A673 (cell line): Measurements from ENCODE around the gene TMEM234. TPM values are rescaled to one million over a fixed set of nuclear protein-coding genes. Genes with fewer than 3 reads are reported as not detected.

Experiments
- BruUV-seq: library from RNA; stranded (reverse); fragments of 400-500 nt; replicated peaks from 2 replicates; lab custom pipeline; 2021; lab: Mats Ljungman, UMichigan
- CTCF ChIA-PET: fragments of 300-600 bp; sonication (Branson Sonifier 250); formaldehyde crosslinking; loops from one replicate; lab custom pipeline; 2022; ENCODE audit warnings: antibody characterized with exemption; lab: Charles Lee
- POLR2A ChIA-PET: fragments of 300-600 bp; sonication (Branson Sonifier 250); formaldehyde crosslinking; loops from one replicate; lab custom pipeline; 2022; ENCODE audit warnings: antibody characterized with exemption; ENCODE audit not compliant: low non-redundant PET; lab: Charles Lee
- DNase-seq: peaks from one replicate; pipeline ENCODE4 v3.0.0-alpha.2; 2015; ENCODE audit warnings: low spot score
- H3K27ac ChIP-seq: fragments of 200-600 bp; sonication (generic); 2 replicates; pipeline ENCODE4 v1.5.1; 2016; ENCODE audit warnings: mixed run types, low read depth, mild to moderate bottlenecking, mixed read lengths, antibody characterized with exemption, low read length; ENCODE audit not compliant: poor library complexity, severe bottlenecking
- H3K27me3 ChIP-seq: fragments of 200-600 bp; sonication (generic); replicated peaks from 2 replicates; pipeline ENCODE4 v1.6.1; 2017; ENCODE audit warnings: mixed run types, low read depth, mild to moderate bottlenecking, mixed read lengths, antibody characterized with exemption, low read length; ENCODE audit not compliant: insufficient read depth, poor library complexity
- H3K36me3 ChIP-seq: fragments of 200-600 bp; sonication (generic); 2 replicates; pipeline ENCODE4 v1.6.1; 2016; ENCODE audit warnings: mixed run types, mild to moderate bottlenecking, mixed read lengths, antibody characterized with exemption, low read length; ENCODE audit not compliant: insufficient read depth, poor library complexity, severe bottlenecking
- H3K4me1 ChIP-seq: fragments of 200-600 bp; sonication (generic); 2 replicates; pipeline ENCODE4 v1.6.1; 2017; ENCODE audit warnings: mixed run types, mild to moderate bottlenecking, mixed read lengths, antibody characterized with exemption, low read length; ENCODE audit not compliant: insufficient read depth, poor library complexity, severe bottlenecking
- H3K4me3 ChIP-seq: fragments of 200-600 bp; sonication (generic); 2 replicates; pipeline ENCODE4 v1.5.1; 2016; ENCODE audit warnings: low read depth, mixed run types, mild to moderate bottlenecking, mixed read lengths, low read length; ENCODE audit not compliant: poor library complexity, severe bottlenecking
- H3K9me3 ChIP-seq: fragments of 200-600 bp; sonication (generic); 2 replicates; pipeline ENCODE4 v1.6.1; 2016; ENCODE audit warnings: mixed run types, low read depth, mild to moderate bottlenecking, mixed read lengths, antibody characterized with exemption, low read length; ENCODE audit not compliant: poor library complexity, severe bottlenecking
- CTCF ChIP-seq: fragments of 300-800, 200-600 bp; sonication (generic); conservative IDR thresholded peaks from 2 replicates; pipeline ENCODE4 v1.5.1; 2017; ENCODE audit warnings: low read depth, mild to moderate bottlenecking, antibody characterized with exemption, low read length, moderate library complexity, mixed read lengths
- EZH2 ChIP-seq: fragments of 200-600 bp; sonication (generic); IDR thresholded peaks from 2 replicates; pipeline ENCODE4 v1.6.1; 2017; ENCODE audit warnings: borderline replicate concordance, low read depth, mild to moderate bottlenecking, mixed read lengths, antibody characterized with exemption, low read length; ENCODE audit not compliant: poor library complexity, severe bottlenecking
- intact Hi-C: fragments of 100-400 bp; cut with micrococcal nuclease; formaldehyde crosslinking; loops from one replicate; pipeline ENCODE4 v1.10.0; 2022; ENCODE audit not compliant: unreplicated experiment
- total RNA-seq: library from RNA; stranded (reverse); gene quantifications from 2 replicates; pipeline ENCODE4 v1.2.3, GENCODE V29; 2021

TMEM234 gene
- total RNA-seq, 1 experiment from 2014 or later, result 15.4 TPM

- CTCF ChIA-PET, result no interaction called here
- Histone ChIP-seq H3K27me3 (no peaks in the 10 kb centered on the region), H3K9me3 (no peaks in the 10 kb centered on the region), H3K4me3 (no peak overlapping the region), H3K27ac (peak overlapping the region; percentile 60), H3K36me3 (peaks cover 85% of the 10 kb centered on the region), H3K4me1 (peaks cover 17% of the 10 kb centered on the region)
- TF ChIP-seq EZH2 (no peak), CTCF (no peak)
- no TSS peak for BruUV-seq
- POLR2A ChIA-PET, result no interaction called here
- DNase-seq, result no peak
- intact Hi-C loops, result no loop called here
These were observed 36.1 kb downstream of the TMEM234 start for GRCh38 chr1:32186077-32186476.

GRCh38 chr1:32184650-32185049 is 37.5 kb downstream of the TMEM234 start:
- Histone ChIP-seq H3K27ac (no peak overlapping the region), H3K36me3 (peaks cover 73% of the 10 kb centered on the region), H3K4me3 (no peak overlapping the region), H3K27me3 (no peaks in the 10 kb centered on the region), H3K9me3 (no peaks in the 10 kb centered on the region), H3K4me1 (peaks cover 19% of the 10 kb centered on the region)
- BruUV-seq, result no TSS peak
- TF ChIP-seq EZH2 (no peak), CTCF (no peak)
- intact Hi-C loops, result no loop called here
- CTCF ChIA-PET, result no interaction called here
- DNase-seq, result no peak
- POLR2A ChIA-PET, result no interaction called here

- BruUV-seq, result no TSS peak
- Histone ChIP-seq H3K4me3 (peak overlapping the region; percentile 52), H3K36me3 (peaks cover 48% of the 10 kb centered on the region), H3K27me3 (no peaks in the 10 kb centered on the region), H3K27ac (no peak overlapping the region), H3K4me1 (peaks cover 19% of the 10 kb centered on the region), H3K9me3 (no peaks in the 10 kb centered on the region)
- no peak for DNase-seq
- intact Hi-C loops, result no loop called here
- CTCF ChIA-PET, result no interaction called here
- TF ChIP-seq CTCF (no peak), EZH2 (no peak)
- POLR2A ChIA-PET, result no interaction called here
These were observed 40.1 kb downstream of the TMEM234 start for GRCh38 chr1:32182060-32182459.
